Lower leg skin (tissue), 4 donors: ENCODE measurements around the gene ADAMTS17. TPM values are rescaled to one million over a fixed set of nuclear protein-coding genes. Genes with fewer than 3 reads are reported as not detected.

Experiments
- DNase-seq, 2 donors: peaks; one replicate each; pipeline ENCODE4 v3.0.0-alpha.2; 2019; ENCODE audit warnings: low spot score in 2 of 2
- H3K4me3 ChIP-seq: fragments of 200-600 bp; sonication (generic); 2 replicates; pipeline ENCODE4 v1.5.1; 2017; ENCODE audit warnings: mild to moderate bottlenecking, low read depth; ENCODE audit not compliant: poor library complexity, severe bottlenecking
- CTCF ChIP-seq, 3 donors: fragments of 450-650 bp; IDR thresholded peaks; one replicate each; pipeline ENCODE4 v1.5.1; 2016; ENCODE audit warnings: antibody characterized with exemption in 3 of 3, mild to moderate bottlenecking in 3 of 3, moderate library complexity in 2 of 3
- POLR2A ChIP-seq, 2 donors: fragments of 450-650 bp; IDR thresholded peaks; one replicate each; pipeline ENCODE4 v1.6.1; 2016 to 2017; ENCODE audit warnings: antibody characterized with exemption in 2 of 2, mild to moderate bottlenecking in 1 of 2, moderate library complexity in 1 of 2
- WGBS, 2 donors: methylation state at CpG; one replicate each; pipeline ENCODE4 v1.1.5; 2018; 5-methylcytosine and 5-hydroxymethylcytosine counted together
- intact Hi-C: fragments of 100-400 bp; cut with DNase I; formaldehyde crosslinking; loops from one replicate; pipeline ENCODE4 v1.15.0; 2023; ENCODE audit warnings: low total_unique reads
- total RNA-seq, 4 donors: library from RNA; depleted of rRNA; stranded (reverse); fragments of >200 nt; gene quantifications; one replicate each; pipeline ENCODE4 v1.1.0, GENCODE V29; 2016

ADAMTS17 gene
- total RNA-seq, 4 donors from 2014 or later, result 3.5 to 7.8 (median 3.9) TPM

GRCh38 chr15:99955532-99955931 is 386.2 kb downstream of the ADAMTS17 start:
- peak; percentile 8 to 66 for DNase-seq

GRCh38 chr15:99955181-99955525 is 386.6 kb downstream of the ADAMTS17 start:
- TF ChIP-seq POLR2A (IDR thresholded peaks at IDR 0.05) (no peak), CTCF (IDR thresholded peaks at IDR 0.05) (no peak)
- intact Hi-C loops, result no loop called here
- WGBS, 2 donors, result 88 to 91% methylated on average over 1 of the region's 1 CpG
- no peak overlapping the region for H3K4me3 ChIP-seq
- peak in 1 of 2 donors; percentile 10 for DNase-seq

More at GRCh38 chr15:99955532-99955931, 386.2 kb downstream of the ADAMTS17 start:
- TF ChIP-seq POLR2A (IDR thresholded peaks at IDR 0.05), result no peak
- TF ChIP-seq CTCF (IDR thresholded peaks at IDR 0.05), result no peak
- H3K4me3 ChIP-seq, result no peak overlapping the region
- WGBS, 2 donors, result 88 to 92% methylated on average over 6 of the region's 6 CpGs
- intact Hi-C loops, result no loop called here

- intact Hi-C loops, result no loop called here
- TF ChIP-seq CTCF (IDR thresholded peaks at IDR 0.05) (no peak), POLR2A (IDR thresholded peaks at IDR 0.05) (no peak)
- WGBS, 2 donors, result 62 to 64% methylated on average over 11 of the region's 11 CpGs
- H3K4me3 ChIP-seq, result no peak overlapping the region
- peak; percentile 47 to 81 for DNase-seq
These were observed 387.2 kb downstream of the ADAMTS17 start for GRCh38 chr15:99954361-99955180.

GRCh38 chr15:99953886-99954285 is 387.9 kb downstream of the ADAMTS17 start:
- intact Hi-C loops, result no loop called here
- peak in 1 of 2 donors; percentile 57 for DNase-seq
- H3K4me3 ChIP-seq, result no peak overlapping the region
- WGBS, 2 donors, result 86 to 87% methylated on average over 7 of the region's 7 CpGs
- no peak for TF ChIP-seq CTCF (IDR thresholded peaks at IDR 0.05)

- DNase-seq, result peak; percentile 0 to 7
- intact Hi-C loops, result no loop called here
- TF ChIP-seq CTCF (IDR thresholded peaks at IDR 0.05) (no peak), POLR2A (IDR thresholded peaks at IDR 0.05) (no peak)
- WGBS, 2 donors, result 75 to 89% methylated on average over 5 of the region's 5 CpGs
- H3K4me3 ChIP-seq, result no peak overlapping the region
These were observed 390.3 kb downstream of the ADAMTS17 start for GRCh38 chr15:99951511-99951910.
